Osteocyte (in vitro differentiated cells): ENCODE data around the gene RFT1. TPM values are rescaled to one million over a fixed set of nuclear protein-coding genes. Genes with fewer than 3 reads are reported as not detected.
A peak's percentile ranks its signal among the peaks of the same experiment; 100 is the strongest.

Experiments used
- DNase-seq: peaks from one replicate; pipeline ENCODE4 v3.0.0; 2021; ENCODE audit warnings: mixed read lengths; ENCODE audit not compliant: unreplicated experiment; ENCODE audit errors: extremely low spot score
- H3K27ac Mint-ChIP-seq: one replicate; pipeline ENCODE4 v1.8.0; 2021; ENCODE audit warnings: mild to moderate bottlenecking, mixed read lengths; ENCODE audit not compliant: unreplicated experiment
- H3K27me3 Mint-ChIP-seq: one replicate; pipeline ENCODE4 v1.8.0; 2021; ENCODE audit warnings: mixed read lengths; ENCODE audit not compliant: unreplicated experiment
- H3K36me3 Mint-ChIP-seq: one replicate; pipeline ENCODE4 v1.8.0; 2021; ENCODE audit warnings: mixed read lengths; ENCODE audit not compliant: unreplicated experiment
- H3K4me1 Mint-ChIP-seq: one replicate; pipeline ENCODE4 v1.8.0; 2021; ENCODE audit warnings: mixed read lengths; ENCODE audit not compliant: unreplicated experiment
- H3K4me3 Mint-ChIP-seq: one replicate; pipeline ENCODE4 v1.8.0; 2021; ENCODE audit warnings: mild to moderate bottlenecking, moderate library complexity, mixed read lengths; ENCODE audit not compliant: unreplicated experiment
- H3K9me3 Mint-ChIP-seq: one replicate; pipeline ENCODE4 v1.8.0; 2021; ENCODE audit warnings: mixed read lengths; ENCODE audit not compliant: unreplicated experiment
- total RNA-seq: library from RNA; stranded (reverse); gene quantifications from 2 replicates; pipeline ENCODE4 v1.2.1, GENCODE V29; 2021
- TF ChIP-seq, protein P1 (sequence below): fragments of 200-600 bp; sonication (generic); IDR thresholded peaks from 2 replicates; pipeline ENCODE4 v1.5.0; 2021; ENCODE audit warnings: antibody characterized with exemption, mild to moderate bottlenecking, moderate library complexity

RFT1 gene
- total RNA-seq, 1 donor from 2014 or later: 21.4 TPM

GRCh38 chr3:53131096-53131495 is 861 bp upstream of the RFT1 start:
- DNase-seq: no peak
- H3K36me3 Mint-ChIP-seq: no peaks in the 10 kb centered on the region
- no peaks in the 10 kb centered on the region for H3K27me3 Mint-ChIP-seq

DNA sequence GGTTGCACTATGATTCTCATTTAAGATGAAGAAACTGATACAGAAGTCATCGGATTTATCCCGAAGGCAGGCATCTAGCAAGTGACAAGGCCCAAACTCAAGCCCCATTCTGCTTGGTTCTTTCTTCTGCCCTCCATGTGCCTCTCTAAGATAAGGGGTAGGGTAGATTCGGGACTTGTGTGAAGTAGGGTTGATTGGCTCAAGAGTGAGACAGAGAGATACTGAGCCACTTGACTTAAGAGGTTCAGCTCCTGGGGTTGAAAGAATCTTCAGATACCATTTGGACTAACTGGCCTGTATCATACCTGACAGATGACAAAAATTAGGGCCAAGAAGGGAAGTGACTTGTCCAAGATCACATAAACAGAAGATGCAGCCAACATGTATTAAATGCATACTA is 891 bp downstream of the RFT1 start:
- peaks cover 16% of the 10 kb centered on the region for H3K4me1 Mint-ChIP-seq
- H3K27ac Mint-ChIP-seq: peak overlapping the region; percentile 98
- H3K4me3 Mint-ChIP-seq: peak overlapping the region; percentile 88
- peaks cover 5% of the 10 kb centered on the region for H3K36me3 Mint-ChIP-seq
- TF ChIP-seq, protein P1, sequence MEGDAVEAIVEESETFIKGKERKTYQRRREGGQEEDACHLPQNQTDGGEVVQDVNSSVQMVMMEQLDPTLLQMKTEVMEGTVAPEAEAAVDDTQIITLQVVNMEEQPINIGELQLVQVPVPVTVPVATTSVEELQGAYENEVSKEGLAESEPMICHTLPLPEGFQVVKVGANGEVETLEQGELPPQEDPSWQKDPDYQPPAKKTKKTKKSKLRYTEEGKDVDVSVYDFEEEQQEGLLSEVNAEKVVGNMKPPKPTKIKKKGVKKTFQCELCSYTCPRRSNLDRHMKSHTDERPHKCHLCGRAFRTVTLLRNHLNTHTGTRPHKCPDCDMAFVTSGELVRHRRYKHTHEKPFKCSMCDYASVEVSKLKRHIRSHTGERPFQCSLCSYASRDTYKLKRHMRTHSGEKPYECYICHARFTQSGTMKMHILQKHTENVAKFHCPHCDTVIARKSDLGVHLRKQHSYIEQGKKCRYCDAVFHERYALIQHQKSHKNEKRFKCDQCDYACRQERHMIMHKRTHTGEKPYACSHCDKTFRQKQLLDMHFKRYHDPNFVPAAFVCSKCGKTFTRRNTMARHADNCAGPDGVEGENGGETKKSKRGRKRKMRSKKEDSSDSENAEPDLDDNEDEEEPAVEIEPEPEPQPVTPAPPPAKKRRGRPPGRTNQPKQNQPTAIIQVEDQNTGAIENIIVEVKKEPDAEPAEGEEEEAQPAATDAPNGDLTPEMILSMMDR: no peak
- no peak for DNase-seq
- no peaks in the 10 kb centered on the region for H3K27me3 Mint-ChIP-seq
- H3K9me3 Mint-ChIP-seq: no peaks in the 10 kb centered on the region

More at GRCh38 chr3:53131096-53131495, 861 bp upstream of the RFT1 start:
- Mint-ChIP-seq H3K9me3 (no peaks in the 10 kb centered on the region), H3K4me1 (peaks cover 16% of the 10 kb centered on the region), H3K4me3 (peak overlapping the region; percentile 88), H3K27ac (peak overlapping the region; percentile 98)
- TF ChIP-seq, protein P1: no peak

DNA sequence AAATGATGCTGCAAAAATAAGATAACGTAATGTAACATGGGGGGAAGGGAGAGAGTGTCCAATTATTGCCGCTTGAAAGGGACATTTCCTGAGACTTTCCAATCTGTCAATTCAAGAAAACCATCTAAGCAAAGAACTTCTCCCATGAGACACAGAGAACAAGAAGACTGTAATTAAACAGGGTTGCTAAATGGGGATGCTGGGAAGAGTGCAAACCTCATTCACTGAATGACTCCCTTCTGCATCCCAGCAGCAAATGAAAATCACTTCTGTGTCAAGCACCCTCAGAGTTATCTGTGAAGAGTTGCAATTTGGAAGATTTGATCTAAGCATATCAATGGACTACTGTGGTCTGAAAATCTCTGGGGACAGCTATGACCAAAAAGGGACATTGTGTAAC is 3.6 kb downstream of the RFT1 start:
- Mint-ChIP-seq H3K27ac (no peak overlapping the region), H3K4me3 (no peak overlapping the region), H3K27me3 (no peaks in the 10 kb centered on the region), H3K9me3 (no peaks in the 10 kb centered on the region), H3K36me3 (peaks cover 19% of the 10 kb centered on the region), H3K4me1 (peaks cover 16% of the 10 kb centered on the region)
- no peak for DNase-seq
- TF ChIP-seq, protein P1: no peak

- H3K4me1 Mint-ChIP-seq: no peaks in the 10 kb centered on the region
- H3K36me3 Mint-ChIP-seq: peaks cover 31% of the 10 kb centered on the region
- DNase-seq: no peak
- TF ChIP-seq, protein P1: no peak
- no peaks in the 10 kb centered on the region for H3K9me3 Mint-ChIP-seq
- H3K4me3 Mint-ChIP-seq: no peak overlapping the region
- no peak overlapping the region for H3K27ac Mint-ChIP-seq
- H3K27me3 Mint-ChIP-seq: no peaks in the 10 kb centered on the region
Observed at GRCh38 chr3:53123953-53124352, 6.3 kb downstream of the RFT1 start.

GRCh38 chr3:53123510-53123909 is 6.7 kb downstream of the RFT1 start:
- H3K4me3 Mint-ChIP-seq: no peak overlapping the region
- no peak for DNase-seq
- H3K4me1 Mint-ChIP-seq: no peaks in the 10 kb centered on the region
- H3K9me3 Mint-ChIP-seq: no peaks in the 10 kb centered on the region
- H3K36me3 Mint-ChIP-seq: peaks cover 31% of the 10 kb centered on the region
- H3K27ac Mint-ChIP-seq: no peak overlapping the region
- TF ChIP-seq, protein P1: no peak
- H3K27me3 Mint-ChIP-seq: no peaks in the 10 kb centered on the region
